Fibroblast of pulmonary artery (primary cell): ENCODE measurements around the gene PLXNC1.
A peak's percentile ranks its signal among the peaks of the same experiment; 100 is the strongest.
"Not testable (repeated sequence)": the region's sequence is repeated elsewhere in the genome, so short reads cannot be mapped to it uniquely, and the experiment has no call there.

ENCODE experiments used
- DNase-seq: peaks from one replicate; pipeline ENCODE4 v3.0.0-alpha.2; 2010; ENCODE audit warnings: low read depth
- H3K4me3 ChIP-seq: replicated peaks from 2 replicates; pipeline ENCODE4 v1.5.1; 2011; ENCODE audit warnings: low read depth, mild to moderate bottlenecking, control low read depth, low read length, moderate library complexity
- TF ChIP-seq, protein P1 (sequence below): IDR thresholded peaks from 2 replicates; pipeline ENCODE4 v1.5.1; 2011; ENCODE audit warnings: mild to moderate bottlenecking, control low read depth, low read length, inconsistent platforms; ENCODE audit errors: missing control alignments

Gene PLXNC1

DNA sequence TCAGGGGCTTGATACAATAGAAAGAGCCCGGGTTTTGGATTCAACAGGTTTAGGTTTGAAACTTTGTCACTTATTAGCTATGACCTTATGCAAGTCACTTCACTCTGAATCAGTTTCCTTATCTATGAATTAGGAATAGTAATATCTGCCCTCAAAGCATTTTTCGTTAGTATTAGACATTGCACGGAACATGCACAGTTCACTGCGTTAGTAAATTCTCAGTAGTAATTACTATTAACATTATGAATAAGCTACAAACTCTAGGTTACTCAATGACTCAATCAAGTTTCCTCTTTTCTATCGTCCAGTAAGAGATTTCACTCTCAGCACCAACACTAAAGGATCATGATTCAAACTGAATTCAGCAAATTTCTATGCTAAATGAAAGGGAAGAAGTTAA is 161.0 kb downstream of the PLXNC1 start:
- TF ChIP-seq, protein P1, sequence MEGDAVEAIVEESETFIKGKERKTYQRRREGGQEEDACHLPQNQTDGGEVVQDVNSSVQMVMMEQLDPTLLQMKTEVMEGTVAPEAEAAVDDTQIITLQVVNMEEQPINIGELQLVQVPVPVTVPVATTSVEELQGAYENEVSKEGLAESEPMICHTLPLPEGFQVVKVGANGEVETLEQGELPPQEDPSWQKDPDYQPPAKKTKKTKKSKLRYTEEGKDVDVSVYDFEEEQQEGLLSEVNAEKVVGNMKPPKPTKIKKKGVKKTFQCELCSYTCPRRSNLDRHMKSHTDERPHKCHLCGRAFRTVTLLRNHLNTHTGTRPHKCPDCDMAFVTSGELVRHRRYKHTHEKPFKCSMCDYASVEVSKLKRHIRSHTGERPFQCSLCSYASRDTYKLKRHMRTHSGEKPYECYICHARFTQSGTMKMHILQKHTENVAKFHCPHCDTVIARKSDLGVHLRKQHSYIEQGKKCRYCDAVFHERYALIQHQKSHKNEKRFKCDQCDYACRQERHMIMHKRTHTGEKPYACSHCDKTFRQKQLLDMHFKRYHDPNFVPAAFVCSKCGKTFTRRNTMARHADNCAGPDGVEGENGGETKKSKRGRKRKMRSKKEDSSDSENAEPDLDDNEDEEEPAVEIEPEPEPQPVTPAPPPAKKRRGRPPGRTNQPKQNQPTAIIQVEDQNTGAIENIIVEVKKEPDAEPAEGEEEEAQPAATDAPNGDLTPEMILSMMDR, result no peak
- H3K4me3 ChIP-seq, result no peak overlapping the region
- no peak for DNase-seq

DNA sequence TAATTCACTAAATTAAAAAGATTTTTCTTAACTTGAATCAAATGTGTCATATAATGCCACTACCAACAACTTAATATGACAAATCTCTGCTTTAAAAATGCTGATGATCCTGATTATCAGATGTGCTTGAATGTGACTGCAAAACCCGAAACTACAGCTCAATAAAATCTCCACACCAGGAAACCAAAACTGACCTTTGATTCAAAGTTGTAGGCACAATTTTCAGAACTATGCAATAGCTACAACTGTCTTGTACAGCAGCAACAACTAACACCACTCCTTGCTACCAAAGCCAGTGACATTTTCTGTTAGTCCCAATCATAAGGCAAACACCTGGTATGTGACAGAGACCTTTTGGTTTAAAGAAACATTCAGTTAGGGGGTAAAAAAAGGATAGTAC is 164.0 kb downstream of the PLXNC1 start:
- TF ChIP-seq, protein P1, result no peak
- no peak overlapping the region for H3K4me3 ChIP-seq
- DNase-seq, result no peak

DNA sequence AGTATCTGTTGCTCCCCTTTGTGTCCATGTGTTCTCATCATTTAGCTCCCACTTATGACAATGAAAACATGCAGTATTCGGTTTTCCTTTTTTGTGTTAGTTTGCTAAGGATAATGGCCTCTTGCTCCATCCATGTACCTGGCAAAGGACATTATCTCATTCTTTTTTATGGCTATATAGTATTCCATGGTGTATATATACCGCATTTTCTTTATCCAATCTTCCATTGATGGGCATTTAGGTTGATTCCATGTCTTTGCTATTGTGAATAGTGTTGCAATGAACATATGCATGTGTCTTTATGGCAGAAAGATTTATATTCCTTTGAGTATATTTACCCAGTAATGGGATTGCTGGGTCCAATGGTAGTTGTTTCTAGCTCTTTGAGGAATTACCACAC is 168.2 kb downstream of the PLXNC1 start:
- DNase-seq, H3K4me3 ChIP-seq: not testable (repeated sequence)

DNA sequence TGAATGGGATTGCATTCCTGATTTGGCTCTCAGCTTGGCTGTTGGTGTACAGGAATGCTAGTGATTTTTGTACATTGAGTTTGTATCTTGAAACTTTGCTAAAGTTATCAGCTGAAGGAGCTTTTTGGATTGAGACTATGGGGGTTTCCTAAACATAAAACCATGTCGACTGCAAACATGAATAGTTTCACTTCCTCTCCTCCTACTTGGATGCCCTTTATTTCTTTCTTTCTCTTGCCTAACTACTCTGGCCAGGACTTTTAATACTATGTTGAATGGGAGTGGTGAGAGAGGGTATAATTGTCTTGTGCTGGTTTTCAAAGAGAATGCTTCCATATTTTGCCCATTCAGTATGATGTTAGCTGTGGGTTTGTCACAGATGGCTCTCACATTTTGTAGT is 169.8 kb downstream of the PLXNC1 start:
- no peak overlapping the region for H3K4me3 ChIP-seq
- TF ChIP-seq, protein P1, result no peak
- DNase-seq, result no peak

DNA sequence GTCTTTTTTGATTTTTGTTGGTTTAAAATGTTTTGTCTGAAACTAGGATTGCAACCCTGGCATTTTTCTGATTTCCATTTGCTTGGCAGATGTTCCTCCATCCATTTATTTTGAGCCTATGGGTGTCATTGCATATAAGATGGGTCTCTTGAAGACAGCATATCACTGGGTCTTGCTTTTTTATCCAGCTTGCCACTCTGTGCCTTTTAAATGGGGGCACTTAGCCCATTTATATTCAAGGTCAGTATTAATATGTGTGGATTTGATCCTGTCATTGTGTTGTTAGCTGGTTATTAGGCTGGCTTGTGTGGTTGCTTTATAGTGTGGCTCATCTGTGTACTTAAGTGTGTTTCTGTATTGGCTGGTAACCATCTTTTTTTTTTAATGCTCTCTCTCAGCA is 171.7 kb downstream of the PLXNC1 start:
- DNase-seq, result no peak
- no peak overlapping the region for H3K4me3 ChIP-seq
- TF ChIP-seq, protein P1, result no peak

DNA sequence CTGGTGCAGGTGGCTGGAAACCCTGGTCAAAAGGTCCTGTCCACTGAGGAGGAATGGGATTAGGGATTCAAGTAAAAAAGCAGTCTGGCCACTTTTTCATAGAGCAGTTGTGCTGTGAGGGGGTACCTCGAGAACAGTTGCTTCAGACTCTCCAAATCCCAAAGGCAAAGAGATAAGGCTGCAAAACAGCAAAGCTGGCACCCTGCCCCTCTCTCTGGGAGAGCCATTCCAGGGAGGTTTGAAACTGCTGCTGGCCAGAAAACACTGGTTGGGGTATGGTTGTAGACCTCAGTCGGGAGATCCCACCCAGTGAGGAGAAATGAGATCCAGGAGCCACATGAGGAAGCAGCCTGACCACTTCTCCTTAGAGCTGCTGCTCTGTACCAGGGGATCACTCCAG is 174.0 kb downstream of the PLXNC1 start:
- DNase-seq, result peak; percentile 29
- no peak overlapping the region for H3K4me3 ChIP-seq
- TF ChIP-seq, protein P1, result no peak

DNA sequence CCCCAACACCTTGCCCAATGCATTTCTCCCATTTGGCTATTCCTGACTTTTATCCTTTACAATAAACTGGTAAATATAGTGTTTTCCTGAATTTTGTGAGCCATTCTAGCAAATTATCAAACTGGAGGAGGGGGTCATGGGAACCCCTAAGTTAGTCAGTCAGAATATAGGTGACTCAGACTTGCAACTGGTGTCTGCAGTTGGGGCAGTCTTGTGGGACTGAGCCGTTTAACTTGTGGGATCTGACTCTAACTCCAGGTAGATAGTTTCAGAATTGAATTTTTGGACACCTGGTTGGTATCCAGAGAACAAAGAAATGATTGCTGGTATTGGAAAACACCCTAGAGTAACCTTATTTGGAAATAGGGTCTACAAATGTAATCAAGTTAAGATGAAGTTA is 177.9 kb downstream of the PLXNC1 start:
- no peak for DNase-seq
- TF ChIP-seq, protein P1, result no peak
- H3K4me3 ChIP-seq, result no peak overlapping the region

DNA sequence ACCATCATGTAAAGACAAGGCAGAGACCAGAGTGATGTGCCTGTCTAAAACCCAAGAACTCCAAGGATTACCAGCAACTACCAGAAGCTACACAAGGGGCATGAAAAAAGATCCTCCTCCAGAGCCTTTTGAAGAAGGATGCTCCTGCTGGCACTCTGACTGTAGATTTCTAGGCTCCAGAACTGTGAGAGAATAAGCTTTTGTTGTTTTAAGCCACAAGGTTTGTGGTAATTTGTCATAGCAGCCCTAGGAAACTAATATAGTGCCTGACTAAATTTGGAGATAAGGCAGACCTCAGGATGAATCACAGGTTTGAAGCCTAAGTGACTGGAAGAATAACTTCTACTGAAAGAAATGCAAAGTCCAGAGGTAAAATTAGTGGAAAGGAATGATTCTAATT is 178.3 kb downstream of the PLXNC1 start:
- TF ChIP-seq, protein P1, result no peak
- peak; percentile 78 for DNase-seq
- no peak overlapping the region for H3K4me3 ChIP-seq
